Ectodermal cell (in vitro differentiated cells): ENCODE results near the gene IKZF1.

ENCODE experiments used
- H3K27ac ChIP-seq: 2 replicates; pipeline ENCODE4 v1.7.0; 2013; ENCODE audit warnings: mild to moderate bottlenecking, low read depth, low read length; ENCODE audit not compliant: insufficient read depth, poor library complexity, severe bottlenecking
- H3K27me3 ChIP-seq: 2 replicates; pipeline ENCODE4 v1.7.0; 2013; ENCODE audit warnings: mild to moderate bottlenecking, low read length; ENCODE audit not compliant: insufficient read depth, control insufficient read depth, poor library complexity, severe bottlenecking
- H3K36me3 ChIP-seq: one replicate; pipeline ENCODE4 v1.7.0; 2013; ENCODE audit warnings: low read length; ENCODE audit not compliant: control insufficient read depth, insufficient read depth
- H3K4me1 ChIP-seq: one replicate; pipeline ENCODE4 v1.7.0; 2013; ENCODE audit warnings: low read length; ENCODE audit not compliant: control insufficient read depth, insufficient read depth
- H3K4me3 ChIP-seq: 2 replicates; pipeline ENCODE4 v1.7.0; 2013; ENCODE audit warnings: low read depth, low read length, control low read depth; ENCODE audit not compliant: insufficient read depth
- H3K9me3 ChIP-seq: 2 replicates; pipeline ENCODE4 v1.7.0; 2013; ENCODE audit warnings: mild to moderate bottlenecking, low read length, moderate library complexity; ENCODE audit not compliant: control insufficient read depth
- WGBS, 2 experiments: methylation state at CpG; one replicate each; pipeline ENCODE4 v1.1.7; 2013; ENCODE audit warnings: missing lambda C conversion rate in 2 of 2; 5-methylcytosine and 5-hydroxymethylcytosine counted together

Gene IKZF1

DNA sequence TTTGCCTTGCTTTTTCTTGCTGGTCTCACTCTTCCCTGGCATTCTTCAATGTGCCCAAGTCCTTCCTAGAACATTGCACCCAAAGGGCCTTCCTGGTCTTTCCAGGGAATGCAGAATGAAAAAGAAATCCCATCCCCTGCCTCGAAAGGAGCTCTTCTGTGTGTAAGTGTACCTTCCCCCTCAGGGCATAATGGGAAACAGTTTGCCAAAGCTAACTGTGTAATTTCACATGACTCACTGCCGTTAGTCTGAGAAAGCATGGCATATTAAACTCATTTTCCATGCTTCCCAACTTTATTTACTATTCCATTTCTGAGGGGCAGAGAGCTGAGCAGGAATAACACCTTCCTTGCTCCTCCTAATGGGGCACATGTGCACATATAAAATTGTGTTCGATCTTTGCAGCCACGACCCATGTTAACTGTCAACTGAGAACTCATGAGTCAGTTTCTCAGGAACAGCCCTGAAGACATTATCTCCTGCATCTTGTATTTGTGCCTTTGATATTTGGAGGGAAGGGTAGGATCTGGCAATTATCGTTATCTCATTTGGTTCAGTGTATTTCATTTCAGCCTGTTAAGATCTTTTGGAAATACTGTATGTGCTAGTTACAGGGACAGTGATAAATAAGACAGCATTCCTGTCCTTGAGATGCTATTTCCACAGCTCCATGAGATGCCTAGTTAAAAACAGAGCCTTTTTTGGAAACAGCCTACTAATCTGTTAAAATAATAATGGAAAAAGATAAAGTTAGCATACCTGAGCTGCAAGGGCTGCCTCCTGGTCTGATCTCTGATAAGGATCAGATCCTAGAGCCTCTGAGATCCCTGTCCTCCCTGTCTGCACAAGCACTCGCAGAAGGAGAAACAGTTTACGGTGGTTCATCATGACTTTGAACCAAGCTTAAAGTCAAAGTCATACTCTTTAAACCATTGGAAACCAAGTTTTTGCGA lies 42.3 kb downstream of the IKZF1 start:
- WGBS, 2 experiments, result 93% methylated on average over 8 of the region's 8 CpGs

GRCh38 chr7:50347693-50348092 lies 43.2 kb downstream of the IKZF1 start:
- Histone ChIP-seq H3K4me3 (no peak overlapping the region), H3K36me3 (no peaks in the 10 kb centered on the region)
- 95 to 96% methylated on average over 10 of the region's 10 CpGs for WGBS, 2 experiments

More for the DNA sequence above, 42.3 kb downstream of the IKZF1 start:
- H3K4me3 ChIP-seq, result no peak overlapping the region
- no peaks in the 10 kb centered on the region for H3K36me3 ChIP-seq
- H3K27ac ChIP-seq, result no peak overlapping the region
- no peaks in the 10 kb centered on the region for H3K9me3 ChIP-seq
- H3K4me1 ChIP-seq, result peaks cover 4% of the 10 kb centered on the region
- no peaks in the 10 kb centered on the region for H3K27me3 ChIP-seq

DNA sequence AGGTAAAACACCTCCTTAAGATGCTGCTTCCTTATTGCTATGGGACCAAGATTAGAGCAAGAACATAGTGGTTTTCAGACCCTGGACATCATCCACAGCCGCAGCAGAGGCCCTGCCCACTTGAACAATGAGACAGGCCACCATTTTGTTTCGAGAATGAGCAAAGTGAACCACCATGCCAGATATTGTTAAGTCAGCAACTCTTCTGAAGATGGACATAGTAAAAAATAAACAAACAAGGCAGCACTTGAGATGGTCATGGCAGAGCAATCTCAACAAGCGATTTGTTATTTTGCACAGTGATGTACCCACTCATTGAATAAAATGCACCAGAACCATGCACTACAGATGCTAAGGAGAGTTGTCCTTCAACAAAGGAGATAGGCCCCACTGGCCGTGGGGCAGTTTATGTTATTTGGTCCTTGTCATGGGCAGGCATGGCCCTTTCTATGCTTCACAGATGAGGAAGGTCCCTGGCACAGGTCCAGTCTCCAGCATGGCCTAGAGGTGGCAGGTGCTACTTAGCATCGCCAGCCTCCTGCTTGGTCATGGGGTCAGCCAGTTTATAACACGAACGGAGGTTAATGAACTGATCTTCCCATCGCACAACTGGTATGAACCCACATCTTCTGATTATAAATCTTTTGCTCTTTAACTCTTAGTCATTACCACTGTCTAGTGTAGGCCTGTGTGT lies 44.1 kb downstream of the IKZF1 start:
- no peak overlapping the region for H3K4me3 ChIP-seq
- H3K27me3 ChIP-seq, result no peaks in the 10 kb centered on the region
- no peak overlapping the region for H3K27ac ChIP-seq
- peaks cover 4% of the 10 kb centered on the region for H3K4me1 ChIP-seq
- H3K9me3 ChIP-seq, result no peaks in the 10 kb centered on the region
- H3K36me3 ChIP-seq, result no peaks in the 10 kb centered on the region
- WGBS, 2 experiments, result 88 to 90% methylated on average over 8 of the region's 8 CpGs

More at GRCh38 chr7:50347693-50348092, 43.2 kb downstream of the IKZF1 start:
- Histone ChIP-seq H3K27ac (no peak overlapping the region), H3K9me3 (no peaks in the 10 kb centered on the region), H3K4me1 (peaks cover 4% of the 10 kb centered on the region), H3K27me3 (no peaks in the 10 kb centered on the region)

DNA sequence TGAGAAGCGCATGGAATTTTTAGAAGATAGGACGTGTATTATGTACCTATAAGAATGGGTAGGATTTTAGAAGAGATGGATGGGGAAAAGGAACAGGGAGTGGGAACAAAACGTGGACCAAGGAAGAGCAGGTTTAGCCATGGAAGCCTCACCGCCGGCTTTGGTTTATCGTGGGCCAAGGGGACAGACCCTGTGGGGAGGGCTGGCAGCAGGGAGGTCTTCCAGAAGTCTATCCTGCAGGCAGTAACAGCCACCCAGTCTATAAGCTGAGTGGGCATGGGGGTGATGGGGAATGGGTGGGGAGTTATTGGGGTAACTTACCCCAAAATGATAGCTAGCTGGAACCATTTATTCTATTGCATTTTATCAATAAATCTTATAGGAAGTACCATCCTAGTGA lies 44.9 kb downstream of the IKZF1 start:
- H3K27me3 ChIP-seq, result no peaks in the 10 kb centered on the region
- H3K27ac ChIP-seq, result no peak overlapping the region
- no peaks in the 10 kb centered on the region for H3K36me3 ChIP-seq
- H3K4me3 ChIP-seq, result no peak overlapping the region
- no peaks in the 10 kb centered on the region for H3K9me3 ChIP-seq
- 94 to 96% methylated on average over 6 of the region's 6 CpGs for WGBS, 2 experiments
- peaks cover 4% of the 10 kb centered on the region for H3K4me1 ChIP-seq

GRCh38 chr7:50349963-50350944 lies 45.7 kb downstream of the IKZF1 start:
- Histone ChIP-seq H3K9me3 (no peaks in the 10 kb centered on the region), H3K4me3 (no peak overlapping the region), H3K36me3 (no peaks in the 10 kb centered on the region), H3K27ac (no peak overlapping the region), H3K27me3 (no peaks in the 10 kb centered on the region), H3K4me1 (peaks cover 4% of the 10 kb centered on the region)
- WGBS, 2 experiments, result 92 to 93% methylated on average over 18 of the region's 18 CpGs

- H3K9me3 ChIP-seq, result no peaks in the 10 kb centered on the region
- no peaks in the 10 kb centered on the region for H3K27me3 ChIP-seq
- H3K4me3 ChIP-seq, result no peak overlapping the region
- 98 to 100% methylated on average over 1 to 2 of the region's 2 CpGs for WGBS, 2 experiments
- H3K4me1 ChIP-seq, result peaks cover 4% of the 10 kb centered on the region
- H3K36me3 ChIP-seq, result no peaks in the 10 kb centered on the region
- H3K27ac ChIP-seq, result no peak overlapping the region
Observed at GRCh38 chr7:50351267-50351666, 46.8 kb downstream of the IKZF1 start.

- H3K27me3 ChIP-seq, result no peaks in the 10 kb centered on the region
- no peak overlapping the region for H3K27ac ChIP-seq
- no peaks in the 10 kb centered on the region for H3K9me3 ChIP-seq
- H3K4me1 ChIP-seq, result peaks cover 4% of the 10 kb centered on the region
- no peak overlapping the region for H3K4me3 ChIP-seq
- WGBS, 2 experiments, result 89 to 91% methylated on average over 3 of the region's 3 CpGs
- no peaks in the 10 kb centered on the region for H3K36me3 ChIP-seq
Observed at GRCh38 chr7:50352282-50352681, 47.8 kb downstream of the IKZF1 start.

GRCh38 chr7:50352751-50353150 lies 48.2 kb downstream of the IKZF1 start:
- Histone ChIP-seq H3K4me3 (no peak overlapping the region), H3K9me3 (no peaks in the 10 kb centered on the region), H3K4me1 (peaks cover 4% of the 10 kb centered on the region), H3K36me3 (no peaks in the 10 kb centered on the region), H3K27ac (no peak overlapping the region), H3K27me3 (no peaks in the 10 kb centered on the region)
- 95 to 100% methylated on average over 1 of the region's 1 CpG for WGBS, 2 experiments

DNA sequence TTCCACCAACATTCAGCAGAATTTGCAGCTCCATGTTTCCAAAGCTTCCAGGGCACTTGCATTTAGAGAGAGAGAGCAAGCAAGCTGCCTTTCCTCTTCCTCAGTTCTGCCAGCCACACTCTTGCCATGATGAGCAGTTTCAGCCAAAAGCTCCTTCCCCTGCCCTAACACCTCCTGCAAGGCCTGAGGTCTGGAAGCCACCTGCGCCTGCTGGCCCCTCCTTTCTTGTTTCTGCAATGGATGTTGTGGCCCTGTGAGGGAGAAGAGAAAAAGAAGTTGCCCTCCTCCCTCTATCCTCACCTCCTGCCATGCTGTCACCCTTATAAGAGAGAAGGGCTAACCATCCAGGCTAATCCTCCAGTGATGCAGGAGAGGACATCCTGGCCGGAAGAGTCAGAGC lies 48.7 kb downstream of the IKZF1 start:
- Histone ChIP-seq H3K36me3 (no peaks in the 10 kb centered on the region), H3K9me3 (no peaks in the 10 kb centered on the region), H3K4me3 (no peak overlapping the region), H3K27me3 (no peaks in the 10 kb centered on the region), H3K4me1 (peaks cover 4% of the 10 kb centered on the region), H3K27ac (no peak overlapping the region)
- 85 to 89% methylated on average over 2 of the region's 2 CpGs for WGBS, 2 experiments
